Activated CD8-positive, alpha-beta memory T cell treated with anti-CD3 and anti-CD28 coated beads for 4 hours (primary cell): ENCODE measurements around the gene RRP12.
"Not testable (repeated sequence)": the region's sequence is repeated elsewhere in the genome, so short reads cannot be mapped to it uniquely, and the experiment has no call there.

ENCODE experiments used
- DNase-seq, 2 donors: peaks; one replicate each; pipeline ENCODE4 v3.0.0-alpha.2; 2020; ENCODE audit warnings: low read depth in 2 of 2

The RRP12 gene

DNA sequence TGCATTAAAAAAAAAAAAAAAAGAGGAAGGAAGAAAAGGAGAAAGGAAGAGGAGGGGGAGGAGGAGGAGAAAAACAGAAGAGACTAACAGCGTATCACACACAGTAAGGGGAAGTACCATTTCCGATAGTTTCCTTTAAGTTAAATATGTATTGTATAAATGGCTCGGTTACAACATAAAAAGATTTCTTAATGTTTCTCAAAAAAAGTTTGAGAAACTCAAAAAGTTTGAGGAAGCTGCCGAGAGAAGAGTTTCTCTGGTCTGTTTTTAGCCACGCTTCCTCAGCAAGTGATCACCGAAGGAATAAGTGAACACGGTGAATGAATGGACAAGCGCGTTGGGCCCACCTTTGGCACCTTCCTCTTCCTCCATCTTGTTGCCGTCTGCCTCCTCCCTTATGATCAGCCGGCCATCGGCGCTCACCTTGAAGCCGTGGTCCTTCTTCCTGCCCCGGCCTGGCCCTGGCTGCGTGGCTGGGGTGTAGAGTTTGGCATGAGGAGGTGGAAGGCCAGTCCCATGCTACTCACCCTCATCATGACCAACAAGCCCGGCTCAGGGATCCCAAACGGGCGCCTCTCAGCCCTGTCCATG lies 35.3 kb downstream of the RRP12 start:
- DNase-seq, result no peak

DNA sequence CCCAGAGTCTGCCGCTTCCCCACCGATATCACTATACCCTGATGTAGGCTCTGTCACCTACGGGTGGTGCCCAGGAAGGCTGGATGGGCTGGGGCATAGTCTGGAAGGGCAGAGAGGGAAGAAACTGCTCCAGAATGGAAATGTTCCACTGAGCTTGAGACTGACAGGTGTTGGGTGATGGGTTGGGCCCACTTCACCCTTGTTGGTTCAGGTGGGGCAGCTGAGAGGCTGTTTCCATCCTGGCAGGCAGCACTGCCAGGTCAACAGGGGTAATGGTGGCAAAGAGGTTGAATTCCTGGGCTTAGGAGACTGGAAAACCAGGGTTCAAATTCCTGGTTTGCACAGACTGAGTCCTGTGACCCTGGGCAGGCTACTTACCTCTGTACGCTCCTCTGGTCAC lies 38.1 kb downstream of the RRP12 start:
- no peak for DNase-seq

DNA sequence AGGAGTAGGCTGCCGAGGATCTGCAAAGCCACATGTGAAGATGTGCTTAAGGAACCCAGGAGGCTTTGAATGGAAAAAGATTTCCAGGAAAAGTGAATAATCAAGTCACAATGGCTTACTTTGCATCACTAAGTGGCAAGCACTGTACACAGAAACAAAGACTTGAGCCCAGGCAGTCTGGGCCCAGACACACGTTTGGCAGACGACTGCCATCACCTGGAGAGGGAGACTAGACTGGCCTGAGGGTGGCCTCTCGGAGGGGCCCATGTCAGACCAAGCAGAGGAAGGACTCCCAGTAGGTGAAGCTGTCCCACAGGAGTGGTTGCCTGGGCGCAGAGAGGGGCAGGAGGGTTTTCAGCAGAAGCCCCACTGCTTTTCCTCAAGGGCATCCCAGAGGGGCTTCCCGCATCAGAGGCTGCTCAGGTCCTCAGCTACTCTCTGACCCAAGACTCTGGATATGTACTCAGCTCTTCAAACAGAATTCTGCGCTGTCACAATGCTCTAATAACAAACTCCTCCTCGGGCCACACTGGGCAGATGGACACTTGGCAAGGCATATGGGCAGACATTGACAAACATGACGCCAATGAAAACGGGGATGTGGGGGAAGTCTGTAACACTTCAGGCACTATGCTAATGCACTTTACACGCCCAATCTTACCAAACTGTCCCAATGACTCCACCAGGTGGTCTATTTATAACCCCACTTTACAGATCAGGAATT lies 38.7 kb downstream of the RRP12 start:
- DNase-seq, result no peak

DNA sequence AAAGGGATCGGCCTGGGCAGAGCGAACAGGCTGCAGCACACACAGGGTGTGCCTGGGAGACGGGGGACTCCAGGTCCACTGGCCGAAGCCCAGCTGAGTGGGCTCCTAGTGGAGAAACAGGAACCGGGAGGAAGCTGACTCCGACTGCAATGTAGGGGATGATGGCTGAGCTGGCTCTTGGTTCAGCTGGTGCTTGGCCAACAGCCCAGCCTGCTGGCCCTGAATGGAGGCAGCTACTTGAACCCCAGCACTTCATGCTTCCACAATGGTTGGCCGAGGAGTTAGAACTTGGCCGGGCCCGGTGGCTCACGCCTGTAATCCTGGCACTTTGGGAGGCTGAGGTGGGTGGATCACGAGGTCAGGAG lies 39.6 kb downstream of the RRP12 start:
- no peak for DNase-seq

- no peak for DNase-seq
Measured at GRCh38 chr10:97360705-97361536, 40.2 kb downstream of the RRP12 start.

DNA sequence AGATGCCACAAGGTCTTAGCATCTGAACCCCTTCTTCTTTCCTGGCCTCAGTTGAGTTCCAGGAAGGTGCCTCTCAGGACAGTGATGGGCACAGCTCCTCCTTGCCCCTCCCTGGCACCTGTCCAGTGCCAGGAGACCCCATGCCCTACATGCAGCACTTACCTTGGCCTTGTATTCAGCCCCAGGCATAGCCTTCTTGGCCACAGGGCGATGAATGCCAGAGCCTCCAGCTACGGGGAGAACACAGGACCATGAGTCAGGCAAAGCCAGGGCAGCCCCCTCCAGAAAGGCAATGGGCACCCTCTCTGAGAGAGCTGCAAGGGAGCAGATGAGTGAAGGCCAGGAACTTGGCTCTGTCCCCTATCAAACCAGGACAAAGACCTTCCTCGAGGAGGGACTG lies 42.4 kb downstream of the RRP12 start:
- no peak for DNase-seq

DNA sequence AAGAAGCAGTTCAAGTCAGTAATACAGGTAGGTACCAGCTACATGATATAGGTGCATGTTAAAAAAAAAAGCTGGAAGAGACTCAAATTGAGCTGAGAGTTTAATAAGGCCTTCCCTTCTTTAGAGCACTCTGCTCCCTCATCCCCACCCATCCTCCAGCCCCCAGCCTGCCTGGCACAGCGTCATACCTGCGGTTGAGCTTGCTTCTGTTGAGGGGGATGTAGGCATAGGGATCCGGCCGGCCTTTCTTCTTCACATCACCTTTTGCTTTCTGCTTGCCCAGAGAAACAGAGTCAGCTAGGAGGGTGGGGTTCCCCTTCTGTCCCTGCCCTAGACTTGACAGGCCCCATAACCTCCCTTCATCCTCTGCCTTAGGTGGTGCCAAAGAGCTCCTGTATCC lies 42.8 kb downstream of the RRP12 start:
- DNase-seq, result no peak

- no peak for DNase-seq
Measured at GRCh38 chr10:97356918-97357317, 44.2 kb downstream of the RRP12 start.

GRCh38 chr10:97356318-97356914 lies 44.7 kb downstream of the RRP12 start:
- DNase-seq, result no peak

DNA sequence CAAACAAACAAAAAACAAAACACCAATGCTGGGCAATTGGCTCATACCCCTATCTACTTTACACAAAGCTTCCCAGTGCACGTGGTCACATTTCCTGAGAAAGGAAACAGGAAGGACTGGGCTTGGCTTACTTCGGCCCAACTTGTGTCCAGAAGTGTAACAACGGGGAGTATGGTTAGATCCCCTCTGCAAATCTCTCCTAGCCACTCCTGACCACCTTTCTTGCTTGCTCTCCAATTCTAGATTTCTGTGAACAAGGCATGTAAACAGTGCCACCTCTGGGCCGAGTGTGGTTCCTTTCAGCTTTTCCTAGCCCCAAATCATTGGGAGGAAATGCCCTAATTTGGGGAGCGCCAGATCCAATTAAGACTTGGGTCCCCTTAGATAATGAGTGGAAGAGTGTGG lies 45.6 kb downstream of the RRP12 start:
- DNase-seq, result no peak

- no peak for DNase-seq
Measured at GRCh38 chr10:97353945-97354344, 47.2 kb downstream of the RRP12 start.

DNA sequence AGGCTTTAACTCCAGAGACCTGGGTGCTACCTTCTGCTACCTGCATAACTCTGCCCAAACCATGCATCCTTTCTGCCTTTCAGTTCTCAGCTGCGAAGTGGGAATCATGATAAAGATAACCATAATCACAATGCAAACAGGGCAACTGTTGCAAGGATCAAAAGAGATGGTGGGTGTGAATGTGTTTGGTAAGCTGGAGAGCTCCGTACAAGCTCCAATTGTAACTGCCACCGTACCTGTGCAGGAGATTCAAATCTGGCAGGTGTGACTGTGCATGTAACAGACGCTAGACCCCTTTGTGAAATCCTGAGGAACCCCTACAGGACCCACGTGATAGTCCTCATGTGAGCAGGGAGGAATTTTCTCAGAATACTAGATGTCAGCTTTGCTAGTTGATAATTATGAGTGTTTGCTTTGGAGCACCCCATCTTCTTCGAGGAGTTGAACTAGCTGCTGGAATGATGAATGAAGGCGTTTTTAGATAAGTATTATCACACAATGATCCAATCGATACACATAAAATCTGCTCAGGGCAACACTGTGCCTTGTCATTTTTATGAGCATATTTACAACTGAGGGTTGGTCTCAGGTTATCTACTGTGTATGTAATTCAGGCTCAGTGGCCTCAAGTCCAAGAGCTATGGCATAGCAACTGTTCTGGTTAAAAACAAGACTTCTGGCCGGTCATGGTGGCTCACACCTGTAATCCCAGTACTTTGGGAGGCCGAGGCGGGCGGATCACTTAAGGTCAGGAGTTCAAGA lies 51.2 kb downstream of the RRP12 start:
- DNase-seq, result no peak

DNA sequence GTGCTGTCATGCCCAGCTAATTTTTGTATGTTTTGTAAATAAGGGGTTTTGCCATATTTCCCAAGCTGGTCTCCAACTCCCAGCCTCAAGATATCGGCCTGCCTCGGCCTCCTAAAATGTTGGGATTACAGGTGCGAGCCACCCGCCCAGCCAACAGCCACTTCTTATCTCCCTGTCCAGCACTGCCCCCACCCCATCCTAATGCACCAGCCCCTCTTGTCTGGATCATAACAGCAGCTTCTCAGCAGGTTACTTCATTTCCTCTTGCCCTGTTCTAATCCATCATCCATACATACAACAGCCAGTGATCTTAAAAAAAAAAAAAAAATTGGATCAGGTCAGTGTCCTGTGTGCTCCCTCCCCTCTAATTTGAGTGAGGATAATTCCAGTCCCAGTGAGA lies 53.8 kb downstream of the RRP12 start:
- DNase-seq, result no peak

GRCh38 chr10:97343664-97344063 lies 57.5 kb downstream of the RRP12 start:
- not testable (repeated sequence) for DNase-seq

DNA sequence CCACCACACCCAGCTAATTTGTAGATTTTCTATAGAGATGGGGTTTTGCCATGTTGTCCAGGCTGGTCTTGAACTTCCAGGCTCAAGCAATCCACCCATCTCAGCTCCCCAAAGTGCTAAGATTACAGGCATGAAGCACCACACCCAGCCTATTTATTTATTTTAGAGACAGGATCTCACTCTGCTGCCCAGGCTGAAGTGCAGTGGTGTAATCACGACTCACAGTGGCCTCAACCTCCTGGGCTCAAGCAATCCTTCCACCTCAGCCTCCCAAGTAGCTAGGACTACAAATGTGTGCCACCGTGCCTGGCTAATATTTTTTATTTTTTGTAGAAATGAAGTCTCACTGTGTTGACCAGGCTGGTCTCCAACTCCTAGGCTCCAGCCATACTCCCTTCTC lies 59.7 kb downstream of the RRP12 start:
- no peak for DNase-seq

DNA sequence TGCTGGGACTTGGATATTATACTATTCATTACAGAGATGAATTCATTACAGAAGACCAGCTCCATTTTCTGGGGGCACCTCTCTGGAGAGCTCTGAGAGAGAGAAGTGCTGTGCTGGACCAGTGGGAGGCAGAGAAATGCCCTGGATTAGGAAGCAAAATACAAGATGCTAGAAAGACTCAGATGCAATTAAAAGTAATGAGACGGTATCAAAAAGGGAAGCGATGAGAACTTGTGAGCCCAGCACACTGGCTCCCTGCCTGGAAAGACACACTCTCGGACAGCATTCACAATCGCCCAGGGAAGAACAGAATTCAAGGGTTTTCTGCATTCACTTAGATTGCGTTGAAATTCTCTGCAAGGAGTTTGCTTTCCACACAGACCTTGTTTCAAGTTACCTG lies 63.1 kb downstream of the RRP12 start:
- DNase-seq, result no peak

- no peak for DNase-seq
Measured at GRCh38 chr10:97336942-97337831, 64.0 kb downstream of the RRP12 start.

DNA sequence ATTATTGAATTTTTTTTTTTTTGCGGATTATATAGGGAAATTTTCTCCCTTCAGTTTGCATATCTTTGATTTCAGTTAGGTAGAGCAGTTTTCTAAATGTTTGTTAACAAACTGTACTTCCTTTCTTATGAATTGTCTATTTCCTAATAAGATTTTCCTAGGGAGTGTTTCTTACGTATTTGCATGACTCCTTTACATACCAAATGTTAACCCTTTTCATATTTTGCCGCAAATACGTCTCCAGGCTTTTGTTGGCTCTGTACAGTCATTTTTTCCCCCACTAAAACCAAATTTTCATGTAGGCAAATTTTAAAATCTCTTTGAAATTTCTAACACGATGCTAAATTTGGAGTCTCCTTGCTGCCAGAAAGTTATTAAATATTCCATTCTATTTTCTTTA lies 64.7 kb downstream of the RRP12 start:
- no peak for DNase-seq

DNA sequence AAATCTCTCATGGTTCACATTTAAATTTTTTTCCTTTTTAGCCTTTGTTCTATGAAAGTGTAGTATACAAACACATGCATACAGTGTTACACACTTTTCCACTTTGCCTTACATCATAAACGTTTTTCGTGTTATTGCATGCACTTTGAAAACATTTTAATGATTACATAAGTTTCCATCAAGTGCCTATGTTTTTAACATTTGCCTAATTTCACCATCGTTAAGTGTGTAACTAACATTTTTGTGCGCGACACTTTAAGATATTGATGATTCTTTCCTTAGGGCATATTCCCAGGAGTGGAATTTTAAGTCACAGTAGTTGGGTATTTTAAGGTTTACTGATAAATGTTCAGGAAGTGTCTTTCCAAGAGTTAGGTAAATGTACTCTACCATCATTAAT lies 65.1 kb downstream of the RRP12 start:
- no peak for DNase-seq

DNA sequence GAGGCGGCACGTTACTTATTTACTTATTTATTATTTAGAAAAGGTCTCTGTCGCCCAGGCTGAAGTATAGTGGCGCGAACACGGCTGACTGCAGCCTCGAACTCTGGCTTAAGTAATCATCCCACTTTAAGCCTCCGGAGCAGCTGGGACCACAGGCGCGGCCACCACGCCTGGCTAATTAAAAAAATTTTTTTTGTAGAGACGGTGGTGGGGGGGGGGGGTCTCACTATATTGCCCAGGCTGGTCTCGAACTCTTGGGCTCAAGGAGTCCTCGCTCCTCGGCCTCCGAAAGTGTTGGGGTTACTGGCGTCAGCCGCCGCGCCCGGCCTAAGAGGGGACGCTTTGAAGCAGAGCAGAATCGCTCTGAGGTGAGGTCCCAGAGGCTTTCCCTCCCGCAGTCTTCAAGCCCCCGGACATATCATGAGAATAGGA lies 65.9 kb downstream of the RRP12 start:
- DNase-seq, result no peak
